ENCODE data around the gene EML4. TPM values are rescaled to one million over a fixed set of nuclear protein-coding genes. Genes with fewer than 3 reads are reported as not detected.
"Not testable (repeated sequence)": the region's sequence is repeated elsewhere in the genome, so short reads cannot be mapped to it uniquely, and the experiment has no call there.

The EML4 gene
- total RNA-seq, 1 donor from 2014 or later: 30.3 TPM

GRCh38 chr2:42171396-42171980 lies 2.3 kb downstream of the EML4 start:
- DNase-seq (ENCODE audit: extremely low read depth, low read depth, low spot score): no peak

- no peak for DNase-seq (ENCODE audit: extremely low read depth, low read depth, low spot score)
These were observed 2.9 kb downstream of the EML4 start for GRCh38 chr2:42172020-42172419.

- no peak for DNase-seq (ENCODE audit: extremely low read depth, low read depth, low spot score)
These were observed 3.4 kb downstream of the EML4 start for GRCh38 chr2:42172566-42172965.

- DNase-seq (ENCODE audit: extremely low read depth, low read depth, low spot score): not testable (repeated sequence)
These were observed 4.3 kb downstream of the EML4 start for GRCh38 chr2:42173467-42173866.

GRCh38 chr2:42176992-42177738 lies 8.0 kb downstream of the EML4 start:
- no peak for DNase-seq (ENCODE audit: extremely low read depth, low read depth, low spot score)

GRCh38 chr2:42178335-42178734 lies 9.2 kb downstream of the EML4 start:
- no peak for DNase-seq (ENCODE audit: extremely low read depth, low read depth, low spot score)

GRCh38 chr2:42180300-42180699 lies 11.1 kb downstream of the EML4 start:
- no peak for DNase-seq (ENCODE audit: extremely low read depth, low read depth, low spot score)

- no peak for DNase-seq (ENCODE audit: extremely low read depth, low read depth, low spot score)
These were observed 13.6 kb downstream of the EML4 start for GRCh38 chr2:42182654-42183308.

- no peak for DNase-seq (ENCODE audit: extremely low read depth, low read depth, low spot score)
These were observed 14.6 kb downstream of the EML4 start for GRCh38 chr2:42183775-42184174.

- DNase-seq (ENCODE audit: extremely low read depth, low read depth, low spot score): no peak
These were observed 15.2 kb downstream of the EML4 start for GRCh38 chr2:42184346-42184745.

GRCh38 chr2:42185220-42185921 lies 16.2 kb downstream of the EML4 start:
- DNase-seq (ENCODE audit: extremely low read depth, low read depth, low spot score): no peak

- no peak for DNase-seq (ENCODE audit: extremely low read depth, low read depth, low spot score)
These were observed 17.2 kb downstream of the EML4 start for GRCh38 chr2:42186366-42186765.

GRCh38 chr2:42186945-42187632 lies 17.9 kb downstream of the EML4 start:
- DNase-seq (ENCODE audit: extremely low read depth, low read depth, low spot score): no peak

- DNase-seq (ENCODE audit: extremely low read depth, low read depth, low spot score): no peak
These were observed 18.7 kb downstream of the EML4 start for GRCh38 chr2:42187886-42188285.

- DNase-seq (ENCODE audit: extremely low read depth, low read depth, low spot score): no peak
These were observed 20.0 kb downstream of the EML4 start for GRCh38 chr2:42189235-42189566.

GRCh38 chr2:42190191-42190590 lies 21.0 kb downstream of the EML4 start:
- no peak for DNase-seq (ENCODE audit: extremely low read depth, low read depth, low spot score)

- DNase-seq (ENCODE audit: extremely low read depth, low read depth, low spot score): no peak
These were observed 22.3 kb downstream of the EML4 start for GRCh38 chr2:42191285-42192009.

GRCh38 chr2:42192010-42192373 lies 22.8 kb downstream of the EML4 start:
- no peak for DNase-seq (ENCODE audit: extremely low read depth, low read depth, low spot score)

GRCh38 chr2:42192652-42193566 lies 23.8 kb downstream of the EML4 start:
- DNase-seq (ENCODE audit: extremely low read depth, low read depth, low spot score): no peak

Data from glomerular endothelial cell (primary cell).